M059J (cell line): ENCODE results near the gene CAND1. TPM values are rescaled to one million over a fixed set of nuclear protein-coding genes. Genes with fewer than 3 reads are reported as not detected.

Experiments
- DNase-seq: peaks from one replicate; pipeline ENCODE4 v3.0.0-alpha.2; 2012; ENCODE audit warnings: low read depth
- total RNA-seq: library from RNA; depleted of rRNA; stranded (reverse); fragments of >200 nt; shearing (Covaris generic); gene quantifications from 2 replicates; pipeline ENCODE4 v1.2.3, GENCODE V29; 2014; rRNA removed

CAND1 gene
- total RNA-seq = 58.6 and 96.5 TPM in 2 replicates

DNA sequence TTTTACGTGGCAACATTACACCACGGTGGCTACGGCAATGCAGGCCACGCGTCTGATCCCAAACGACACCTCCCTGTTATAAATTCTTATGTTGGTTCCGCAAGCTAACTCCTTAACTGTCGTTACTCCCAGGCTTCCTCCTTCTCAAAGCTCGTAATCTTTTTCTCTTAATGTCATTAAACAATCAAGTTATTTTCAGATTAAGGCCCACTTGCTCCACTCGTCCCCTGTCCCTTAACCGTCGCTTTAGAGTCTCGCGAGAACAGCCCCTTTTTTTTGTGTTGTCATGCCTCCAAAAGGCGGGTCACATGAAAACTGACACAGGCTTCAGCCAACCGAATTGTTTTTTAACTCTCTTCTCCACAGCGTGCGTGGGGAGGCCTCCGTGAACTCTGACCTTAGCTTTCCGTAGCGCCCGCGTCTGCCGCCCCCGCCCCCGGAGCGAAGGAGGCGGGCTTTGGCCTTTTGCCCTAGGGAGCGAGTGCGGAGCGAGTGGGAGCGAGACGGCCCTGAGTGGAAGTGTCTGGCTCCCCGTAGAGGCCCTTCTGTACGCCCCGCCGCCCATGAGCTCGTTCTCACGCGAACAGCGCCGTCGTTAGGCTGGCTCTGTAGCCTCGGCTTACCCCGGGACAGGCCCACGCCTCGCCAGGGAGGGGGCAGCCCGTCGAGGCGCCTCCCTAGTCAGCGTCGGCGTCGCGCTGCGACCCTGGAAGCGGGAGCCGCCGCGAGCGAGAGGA lies at the start of gene CAND1:
TSS of gene CAND1 (plus strand) at position 463 of the 737 bp plus-strand sequence. CDS start 360 bp downstream, outside the sequence.
- DNase-seq = peak; percentile 97

DNA sequence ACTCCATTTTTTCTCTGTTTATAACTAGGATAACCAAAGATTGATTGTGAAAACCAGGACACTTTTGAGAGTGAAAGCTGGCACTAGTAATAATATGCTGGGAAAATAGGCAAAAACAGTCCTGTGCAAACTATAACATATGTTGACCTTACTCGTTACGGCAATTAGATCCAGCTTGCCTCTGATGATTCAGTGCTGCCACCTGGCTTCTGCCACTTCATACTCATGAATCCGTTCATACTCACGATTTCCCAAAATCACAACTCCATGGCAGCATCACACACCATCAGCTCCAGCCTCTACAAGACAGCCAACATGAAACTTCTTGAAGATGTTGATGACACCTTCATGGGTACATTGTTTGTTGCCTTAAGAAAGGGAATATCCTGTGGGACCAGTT lies 49.1 kb upstream of the CAND1 start:
- peak; percentile 10 for DNase-seq

DNA sequence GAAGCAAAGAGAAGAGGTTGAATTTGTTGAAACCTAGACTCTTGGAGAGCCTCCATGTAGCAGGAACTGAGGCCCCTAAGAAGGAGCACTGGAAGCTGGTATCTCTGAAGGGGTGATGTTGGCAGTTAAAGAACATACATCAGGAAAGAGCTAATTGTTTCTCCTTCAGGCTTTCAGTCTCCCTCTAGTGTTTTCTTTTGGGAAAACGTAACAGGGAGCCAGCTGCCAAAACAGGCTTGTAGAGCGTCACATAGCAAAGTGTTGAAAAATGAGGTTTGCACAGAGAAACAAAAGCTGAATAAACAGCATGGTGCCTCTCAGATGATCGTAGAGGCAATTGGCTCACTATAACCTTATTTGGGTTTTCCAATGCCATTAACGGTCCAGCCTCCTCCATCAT lies 46.9 kb upstream of the CAND1 start:
- DNase-seq = peak; percentile 32

GRCh38 chr12:67223225-67223624 lies 45.9 kb upstream of the CAND1 start:
- no peak for DNase-seq

DNA sequence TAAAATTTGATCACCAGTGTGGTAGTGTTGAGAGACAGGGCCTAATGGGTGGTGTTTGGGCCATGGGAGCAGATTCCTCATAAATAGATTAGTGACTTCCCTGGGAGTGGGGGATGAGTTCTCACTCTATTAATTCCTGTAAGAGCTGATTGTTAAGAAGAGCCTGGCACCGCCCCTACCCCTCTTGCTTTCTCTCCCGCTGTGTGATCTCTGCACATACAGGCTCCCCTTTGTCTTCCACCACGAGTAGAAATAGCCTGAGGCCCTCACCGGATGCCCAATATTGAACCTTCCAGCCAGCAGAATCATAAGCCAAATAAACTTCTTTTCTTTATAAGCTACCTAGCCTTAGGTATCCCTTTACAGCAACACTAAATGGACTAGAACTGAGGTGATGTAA lies 31.9 kb upstream of the CAND1 start:
- DNase-seq = peak; percentile 8

DNA sequence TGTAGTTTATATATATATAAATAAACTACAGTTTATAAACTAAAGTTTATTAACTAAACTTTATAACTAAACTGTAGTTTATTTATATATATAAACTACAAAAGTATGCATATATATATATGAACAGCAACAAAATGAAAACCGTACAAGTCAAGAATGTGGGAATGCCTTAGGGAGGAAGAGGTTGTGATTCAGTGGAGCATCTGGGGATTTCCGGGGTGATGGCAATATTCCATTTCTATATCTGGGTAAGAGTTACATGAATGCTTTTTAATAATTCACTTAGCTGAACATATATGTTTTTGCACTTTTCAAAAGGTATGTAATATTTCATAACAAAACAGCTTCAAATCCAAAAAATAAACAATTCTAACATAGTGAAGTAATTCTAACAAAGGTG lies 30.1 kb upstream of the CAND1 start:
- no peak for DNase-seq

GRCh38 chr12:67241482-67241881 lies 27.7 kb upstream of the CAND1 start:
- DNase-seq = peak; percentile 9

- no peak for DNase-seq
These were observed 25.9 kb upstream of the CAND1 start for GRCh38 chr12:67243260-67243659.

- no peak for DNase-seq
These were observed 23.6 kb upstream of the CAND1 start for GRCh38 chr12:67245571-67245970.

- DNase-seq = no peak
These were observed 18.1 kb upstream of the CAND1 start for GRCh38 chr12:67251012-67251411.

- no peak for DNase-seq
These were observed 14.7 kb upstream of the CAND1 start for GRCh38 chr12:67254372-67255026.

- no peak for DNase-seq
These were observed 12.5 kb upstream of the CAND1 start for GRCh38 chr12:67256649-67257048.

- no peak for DNase-seq
These were observed 5.7 kb upstream of the CAND1 start for GRCh38 chr12:67263471-67263870.

DNA sequence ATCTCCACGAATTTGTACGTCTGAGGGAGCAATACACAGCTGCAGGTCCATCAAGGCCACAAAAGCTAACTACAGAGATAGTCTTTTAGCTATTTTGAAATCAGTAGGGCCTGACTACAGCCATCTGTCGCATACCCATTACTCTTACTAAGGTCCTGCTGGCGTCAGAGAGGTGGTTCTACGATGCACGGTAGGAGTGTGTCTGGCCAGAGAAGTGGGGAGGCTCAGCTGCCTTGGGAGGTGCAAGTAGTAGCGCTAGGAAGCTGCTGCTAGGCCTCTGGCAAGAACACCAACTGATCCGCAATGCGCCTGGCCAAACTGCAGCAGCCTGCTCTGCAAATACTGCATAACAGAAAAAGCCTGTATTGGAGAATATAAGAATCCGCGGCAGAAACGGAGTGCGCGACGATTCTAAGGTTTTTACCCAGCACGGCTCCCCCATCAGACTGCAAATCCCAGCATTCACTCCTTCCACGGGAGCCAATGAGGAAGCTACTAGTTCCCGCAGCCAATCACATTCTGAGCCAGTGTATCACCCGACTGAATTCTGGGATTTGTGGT lies 743 bp upstream of the CAND1 start:
- peak; percentile 98 for DNase-seq

DNA sequence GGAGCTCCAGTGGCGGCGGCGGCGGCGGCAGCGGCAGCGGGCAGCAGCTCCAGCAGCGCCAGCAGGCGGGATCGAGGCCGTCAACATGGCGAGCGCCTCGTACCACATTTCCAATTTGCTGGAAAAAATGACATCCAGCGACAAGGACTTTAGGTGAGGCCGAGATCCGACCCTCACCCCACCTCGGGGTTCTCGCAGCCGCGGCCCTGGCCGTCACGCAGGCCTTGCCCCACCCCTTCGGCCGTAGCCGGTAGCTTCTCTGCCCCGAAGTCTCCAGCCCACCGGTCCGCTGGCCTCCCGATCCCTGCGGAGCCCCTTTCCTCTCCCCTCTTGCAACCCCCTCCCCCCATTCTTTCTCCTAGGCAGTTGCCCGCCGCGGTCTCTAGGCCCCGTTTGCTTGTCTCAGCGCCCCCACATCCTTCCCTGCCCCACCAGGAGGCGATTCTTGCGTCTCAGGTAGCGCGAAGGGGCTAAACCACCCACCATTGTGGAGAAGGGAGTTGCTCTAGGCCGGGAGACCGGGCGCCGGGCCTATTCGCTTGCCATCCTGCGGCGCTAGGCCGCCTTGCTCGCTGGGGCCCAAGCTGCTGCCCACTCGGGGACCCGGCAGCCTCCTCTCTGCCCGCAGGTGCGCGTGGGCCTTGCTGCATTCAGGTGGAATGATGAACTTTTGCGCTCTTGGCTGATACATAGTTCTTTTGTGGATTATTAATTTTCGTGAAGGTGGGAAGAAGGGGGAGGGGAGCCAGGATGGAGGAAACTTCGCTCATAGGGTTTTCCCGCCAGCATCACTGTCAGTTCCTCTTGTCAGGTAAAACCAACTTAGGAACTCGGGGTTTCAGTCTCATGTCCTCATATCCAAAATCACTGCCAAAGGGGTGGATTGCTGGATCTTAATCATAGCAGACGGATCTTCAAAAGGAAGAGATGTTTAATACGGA lies 745 bp downstream of the CAND1 start:
- peak; percentile 38 for DNase-seq

DNA sequence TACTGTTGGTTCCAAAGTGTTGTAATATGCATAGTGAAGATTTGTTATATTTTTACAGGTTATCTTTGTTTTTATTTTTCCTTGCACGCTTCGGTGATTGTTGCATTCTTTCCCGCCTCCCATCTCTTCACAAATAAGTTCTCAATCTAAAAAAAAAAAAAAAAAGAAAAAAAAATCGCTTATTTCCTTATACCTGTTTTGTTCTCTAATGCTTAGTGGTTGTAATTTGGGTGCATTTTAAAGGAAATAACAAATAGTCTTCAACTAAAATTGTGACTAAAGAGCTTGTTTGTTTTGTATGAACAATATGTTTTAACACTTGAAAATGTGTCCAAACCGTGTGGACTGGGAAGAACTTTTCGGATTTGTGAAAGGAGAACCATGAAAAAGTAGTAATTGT lies 1.5 kb downstream of the CAND1 start:
- no peak for DNase-seq

GRCh38 chr12:67271976-67272375 lies 2.8 kb downstream of the CAND1 start:
- no peak for DNase-seq

GRCh38 chr12:67274186-67274585 lies 5.0 kb downstream of the CAND1 start:
- no peak for DNase-seq

DNA sequence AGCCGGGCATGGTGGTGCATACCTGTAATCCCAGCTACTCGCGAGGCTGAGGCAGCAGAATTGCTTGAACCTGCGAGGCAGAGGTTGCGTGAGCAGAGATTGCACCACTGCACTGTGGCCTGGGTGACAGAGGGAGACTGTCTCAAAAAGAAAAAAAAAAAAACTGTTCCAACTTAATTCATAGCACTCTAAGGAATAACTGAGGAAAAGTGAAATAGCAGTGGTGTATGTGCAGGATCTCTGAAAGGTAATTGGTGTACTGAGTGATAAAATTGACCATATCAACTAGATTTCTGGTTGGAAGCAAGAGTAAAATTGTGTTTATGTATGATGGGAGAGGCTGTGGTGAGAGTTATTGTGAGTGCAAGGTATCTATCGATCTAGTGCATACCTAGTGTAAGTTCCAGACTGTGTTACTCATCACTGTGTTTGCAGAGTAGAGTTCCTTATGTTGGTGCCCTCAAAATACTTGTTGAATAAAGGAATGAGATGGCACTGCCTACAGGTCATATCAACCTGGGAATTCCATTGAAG lies 6.3 kb downstream of the CAND1 start:
- DNase-seq = peak; percentile 38

DNA sequence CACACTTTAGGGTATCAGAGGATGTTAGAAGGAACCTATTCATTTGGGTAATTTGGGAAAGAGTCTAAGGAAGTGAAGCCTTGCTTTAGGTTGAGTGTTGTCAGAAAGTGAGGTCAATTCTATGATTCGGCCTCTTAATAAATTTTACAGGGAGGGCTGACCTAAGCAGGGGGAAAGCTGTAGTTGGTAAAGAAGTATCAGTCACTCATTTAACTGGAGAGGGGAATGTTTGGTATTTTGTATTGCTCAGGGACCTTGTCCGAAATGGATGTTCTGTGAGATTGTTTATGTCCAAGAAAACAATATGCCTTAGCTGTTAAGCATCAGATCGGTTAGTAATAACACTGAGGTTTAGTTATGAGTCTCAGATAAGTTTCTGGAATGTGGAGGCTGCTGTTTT lies 7.3 kb downstream of the CAND1 start:
- DNase-seq = peak; percentile 18

DNA sequence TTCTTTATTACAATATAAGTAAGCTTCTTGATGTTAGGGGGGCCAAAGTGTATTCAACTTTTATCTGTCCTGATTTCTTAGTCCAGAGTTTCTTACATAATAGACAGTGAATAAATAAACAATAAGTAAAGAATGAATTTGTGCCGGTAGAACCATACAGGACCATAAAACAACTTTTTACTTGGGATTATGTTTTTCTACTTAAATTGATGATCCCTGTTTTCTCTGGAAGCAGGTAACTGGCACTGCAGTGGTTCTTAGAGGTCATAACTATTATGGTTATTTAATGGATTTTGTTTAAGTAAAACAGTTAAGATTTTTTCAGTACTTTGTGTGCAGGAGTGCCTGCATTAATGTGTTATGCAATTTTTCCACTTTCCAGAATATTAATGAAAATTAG lies 10.5 kb downstream of the CAND1 start:
- no peak for DNase-seq

DNA sequence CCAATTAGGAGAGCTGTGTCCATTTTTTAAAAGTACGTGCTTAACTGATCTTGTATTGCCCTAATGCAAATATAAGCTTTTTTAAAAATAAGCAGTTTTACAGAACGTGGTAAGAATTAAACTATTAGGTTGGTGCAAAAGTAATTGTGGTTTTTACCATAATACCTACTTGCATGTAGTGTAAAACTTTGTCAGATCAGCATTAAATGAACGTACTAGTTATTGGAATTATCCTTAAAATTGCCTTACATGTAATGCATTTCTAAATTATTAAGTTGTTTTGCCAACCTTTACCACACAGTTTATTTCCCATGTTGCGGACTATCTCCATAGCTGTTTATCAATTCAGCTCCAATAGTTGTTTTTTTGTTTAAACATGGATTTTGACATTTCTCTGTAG lies 10.9 kb downstream of the CAND1 start:
- no peak for DNase-seq
